AG09319 (cell line): ENCODE results near the gene LTK.

Experiments
- DNase-seq: peaks from one replicate; pipeline ENCODE4 v3.0.0-alpha.2; 2010; ENCODE audit warnings: low read depth; ENCODE audit errors: extremely low read depth
- TF ChIP-seq, protein P1 (sequence below): IDR thresholded peaks from 2 replicates; pipeline ENCODE4 v1.5.1; 2011; ENCODE audit warnings: low read depth, mild to moderate bottlenecking, inconsistent platforms, low read length, moderate library complexity

The LTK gene

DNA sequence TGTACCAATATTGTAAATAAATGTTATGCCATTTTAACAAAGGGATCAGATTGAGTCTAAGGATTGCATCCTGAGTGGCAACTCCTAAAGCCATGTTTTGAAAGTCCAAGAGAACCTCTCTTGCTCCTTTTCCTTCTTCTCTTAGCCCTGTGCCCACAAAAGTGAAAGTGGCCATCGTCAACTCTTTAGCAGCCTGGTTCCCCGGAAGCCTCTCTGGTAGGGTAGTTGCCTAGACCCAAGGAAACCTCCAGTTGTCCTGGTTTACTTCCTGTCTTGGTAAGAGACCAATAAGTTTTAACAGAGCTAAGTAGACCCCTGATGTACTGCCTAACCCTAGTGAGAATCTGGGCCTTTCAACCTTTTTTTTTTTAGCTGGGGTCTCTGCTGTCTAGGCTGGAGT is 30.1 kb downstream of the LTK start:
- TF ChIP-seq, protein P1, sequence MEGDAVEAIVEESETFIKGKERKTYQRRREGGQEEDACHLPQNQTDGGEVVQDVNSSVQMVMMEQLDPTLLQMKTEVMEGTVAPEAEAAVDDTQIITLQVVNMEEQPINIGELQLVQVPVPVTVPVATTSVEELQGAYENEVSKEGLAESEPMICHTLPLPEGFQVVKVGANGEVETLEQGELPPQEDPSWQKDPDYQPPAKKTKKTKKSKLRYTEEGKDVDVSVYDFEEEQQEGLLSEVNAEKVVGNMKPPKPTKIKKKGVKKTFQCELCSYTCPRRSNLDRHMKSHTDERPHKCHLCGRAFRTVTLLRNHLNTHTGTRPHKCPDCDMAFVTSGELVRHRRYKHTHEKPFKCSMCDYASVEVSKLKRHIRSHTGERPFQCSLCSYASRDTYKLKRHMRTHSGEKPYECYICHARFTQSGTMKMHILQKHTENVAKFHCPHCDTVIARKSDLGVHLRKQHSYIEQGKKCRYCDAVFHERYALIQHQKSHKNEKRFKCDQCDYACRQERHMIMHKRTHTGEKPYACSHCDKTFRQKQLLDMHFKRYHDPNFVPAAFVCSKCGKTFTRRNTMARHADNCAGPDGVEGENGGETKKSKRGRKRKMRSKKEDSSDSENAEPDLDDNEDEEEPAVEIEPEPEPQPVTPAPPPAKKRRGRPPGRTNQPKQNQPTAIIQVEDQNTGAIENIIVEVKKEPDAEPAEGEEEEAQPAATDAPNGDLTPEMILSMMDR = no peak
- DNase-seq = no peak

DNA sequence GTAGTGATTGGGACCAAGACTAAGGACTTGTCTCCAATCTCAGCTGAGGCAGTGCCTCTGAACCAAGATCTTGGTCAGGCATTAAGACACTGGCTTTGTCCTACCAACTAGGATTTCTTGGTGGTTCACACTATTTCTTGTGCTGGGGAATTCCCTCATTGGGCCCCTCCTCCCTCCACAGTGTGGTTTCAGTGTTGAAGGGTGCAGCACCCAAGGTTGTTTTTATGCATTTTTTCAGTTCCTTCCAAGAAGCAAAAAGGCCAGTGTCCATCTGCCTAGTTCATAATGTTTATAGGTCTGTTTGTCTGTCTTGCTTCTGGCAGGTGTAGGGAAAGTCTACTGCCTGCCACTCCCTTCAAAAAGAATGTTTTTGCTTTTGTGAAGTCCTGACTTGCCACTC is 30.5 kb downstream of the LTK start:
- DNase-seq = no peak
- TF ChIP-seq, protein P1 = no peak

DNA sequence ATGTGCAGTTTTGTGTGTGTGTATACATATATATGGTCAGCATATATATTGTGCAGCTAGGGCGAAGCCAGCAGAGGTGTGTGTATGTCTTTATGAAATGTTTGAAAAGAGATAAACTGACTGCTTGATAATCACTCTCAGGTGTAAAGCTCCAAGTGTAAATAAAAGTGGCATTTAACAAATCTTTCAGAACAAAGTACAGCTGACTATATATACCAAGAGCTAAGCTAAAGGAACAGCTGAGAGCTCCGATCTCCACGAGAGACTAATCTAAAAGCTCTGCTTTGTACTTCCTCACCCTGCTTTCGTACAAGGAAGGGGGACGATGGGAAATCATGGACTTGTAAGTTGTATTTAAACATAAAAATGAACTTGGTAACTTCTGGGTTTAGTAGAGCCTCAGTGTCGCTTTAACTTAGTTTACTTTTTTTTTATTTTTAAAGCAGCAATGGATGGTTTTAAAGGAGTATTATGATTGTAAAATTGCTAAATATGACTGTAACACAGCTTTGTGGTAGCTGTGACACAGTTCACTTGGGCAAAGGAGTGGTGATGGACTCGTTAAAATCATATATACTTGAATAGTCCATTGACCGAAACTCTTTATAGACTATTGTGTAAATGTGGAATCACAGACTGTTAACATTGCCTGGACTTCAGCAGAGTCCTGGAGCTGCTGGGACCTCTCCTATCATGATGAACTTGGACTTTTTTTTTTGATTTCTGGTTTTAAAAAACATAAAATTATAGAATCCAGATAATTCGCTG is 31.3 kb downstream of the LTK start:
- TF ChIP-seq, protein P1 = no peak
- DNase-seq = no peak

DNA sequence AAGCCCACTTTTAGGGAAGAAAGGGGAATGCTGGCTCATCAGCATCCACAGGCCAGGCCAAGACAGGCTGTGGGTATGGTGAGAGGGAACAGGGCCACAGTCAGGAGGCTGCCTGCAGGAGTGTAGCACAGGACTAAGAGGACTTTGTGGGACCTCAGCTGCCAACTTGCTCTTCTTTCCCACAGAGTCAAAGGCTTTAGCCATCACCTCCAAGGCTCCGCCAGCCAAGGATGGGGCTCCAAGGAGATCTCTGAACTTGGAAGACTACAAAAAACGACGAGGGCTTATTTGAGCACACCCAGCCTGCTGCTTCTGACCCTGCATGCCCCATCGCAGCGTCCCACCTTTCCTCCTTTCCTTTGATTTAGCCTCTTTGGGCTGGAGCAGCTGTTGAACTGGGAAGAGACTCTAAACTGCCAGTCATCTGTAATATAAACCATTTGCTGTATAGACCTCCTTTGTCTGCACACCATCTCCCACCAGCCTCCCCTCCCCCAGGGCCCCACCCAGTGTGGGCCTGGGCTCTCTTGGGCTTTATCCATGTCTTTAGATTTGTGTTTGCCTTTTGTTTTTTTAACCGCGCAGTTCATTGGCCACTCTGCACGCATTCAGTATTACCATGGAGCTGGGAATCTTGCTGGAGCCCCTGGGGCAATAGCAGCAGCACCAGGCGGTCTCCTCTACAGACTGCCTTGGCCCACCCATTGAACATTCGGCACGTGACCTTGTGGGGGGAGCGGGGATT is 33.1 kb downstream of the LTK start:
- TF ChIP-seq, protein P1 = no peak
- no peak for DNase-seq

DNA sequence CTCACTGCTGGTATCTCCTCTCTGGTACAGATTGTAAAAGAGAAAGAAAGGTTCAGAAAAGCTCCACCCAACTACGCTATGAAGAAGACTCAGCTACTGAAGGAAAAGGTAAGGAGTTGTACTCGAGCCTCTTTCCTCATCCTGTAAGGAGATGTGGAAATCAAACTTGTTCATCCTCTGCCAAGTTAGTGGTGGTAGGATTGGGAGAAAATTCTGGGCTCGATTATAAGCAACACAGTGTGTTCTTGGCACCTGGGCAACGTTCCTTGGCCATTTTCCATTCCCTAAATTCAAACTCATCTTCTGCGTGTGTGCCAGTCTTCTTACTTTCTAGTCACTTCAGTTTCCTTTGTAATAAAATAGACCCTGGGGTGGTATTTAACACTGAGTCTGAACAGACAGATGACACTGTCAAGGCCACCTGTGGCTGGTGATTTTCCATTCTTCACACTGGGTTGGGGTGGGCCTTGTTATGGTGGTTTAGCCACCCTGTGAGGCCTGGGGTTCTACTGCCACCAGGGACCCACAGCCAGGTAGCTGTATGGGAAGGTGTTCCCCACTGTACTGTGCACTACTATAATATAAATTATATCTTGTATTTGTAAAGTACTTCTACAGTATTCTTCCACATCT is 37.1 kb downstream of the LTK start:
- TF ChIP-seq, protein P1 = no peak
- no peak for DNase-seq

DNA sequence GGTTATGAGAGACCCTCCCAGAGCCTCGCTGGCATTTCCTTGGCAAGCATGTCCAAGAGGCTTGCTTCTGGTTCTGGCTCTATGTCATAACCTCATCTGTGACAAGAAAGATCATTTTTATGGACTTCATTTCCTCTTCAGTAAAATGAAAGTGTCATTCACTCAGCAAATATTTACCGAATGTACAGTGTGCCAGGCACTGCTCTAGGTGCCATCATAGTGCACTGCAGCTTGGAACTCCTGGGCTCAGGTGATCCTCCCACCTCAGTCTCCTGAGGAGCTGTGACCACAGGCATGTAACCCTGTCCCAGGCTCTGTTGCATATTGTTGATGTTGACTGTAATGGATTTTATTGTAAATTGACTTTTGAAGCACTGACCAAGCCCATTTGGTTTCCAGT is 38.7 kb downstream of the LTK start:
- TF ChIP-seq, protein P1 = no peak

DNA sequence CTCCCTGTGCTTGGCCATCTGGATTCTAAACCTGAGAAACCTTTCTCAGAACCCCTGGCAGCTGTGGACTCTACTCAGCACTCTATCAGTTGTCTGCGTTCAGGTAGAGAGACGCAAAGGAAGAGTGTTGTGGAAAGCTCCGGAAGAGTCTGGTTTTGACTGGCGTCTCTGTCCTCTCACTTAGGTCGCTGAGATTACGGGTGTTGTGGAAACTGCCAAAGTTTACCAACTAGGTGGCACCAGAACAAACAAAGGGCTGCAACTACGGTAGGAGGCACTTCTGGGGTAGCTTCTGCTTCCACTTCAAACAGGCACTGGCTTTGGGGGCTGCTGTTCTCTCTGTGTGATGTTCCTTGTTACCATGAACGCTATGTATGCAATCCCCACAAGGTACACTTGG is 39.2 kb downstream of the LTK start:
- no peak for DNase-seq
- TF ChIP-seq, protein P1 = no peak

More for the DNA sequence above, 38.7 kb downstream of the LTK start:
- DNase-seq = no peak
